GM10266 (cell line): ENCODE measurements around the gene FHL2.

Source experiments
- DNase-seq: peaks from one replicate; pipeline ENCODE4 v3.0.0; 2012; ENCODE audit errors: extremely low spot score
- CTCF ChIP-seq: IDR thresholded peaks from 2 replicates; pipeline ENCODE4 v1.5.1; 2012; ENCODE audit warnings: mild to moderate bottlenecking, low read depth; ENCODE audit not compliant: control insufficient read depth, insufficient read depth; ENCODE audit errors: missing control alignments

FHL2 gene

GRCh38 chr2:105377871-105378270 lies 21.0 kb downstream of the FHL2 start:
- DNase-seq: no peak
- no peak for TF ChIP-seq CTCF

- no peak for DNase-seq
- TF ChIP-seq CTCF: no peak
Observed at GRCh38 chr2:105376789-105377240, 22.0 kb downstream of the FHL2 start.

- TF ChIP-seq CTCF: no peak
- no peak for DNase-seq
Observed at GRCh38 chr2:105376010-105376409, 22.8 kb downstream of the FHL2 start.

- no peak for DNase-seq
- no peak for TF ChIP-seq CTCF
Observed at GRCh38 chr2:105375001-105375561, 23.8 kb downstream of the FHL2 start.

GRCh38 chr2:105373895-105374401 lies 24.9 kb downstream of the FHL2 start:
- peak; percentile 63 for DNase-seq
- no peak for TF ChIP-seq CTCF

- no peak for DNase-seq
- TF ChIP-seq CTCF: no peak
Observed at GRCh38 chr2:105373344-105373781, 25.5 kb downstream of the FHL2 start.

GRCh38 chr2:105371810-105372209 lies 27.0 kb downstream of the FHL2 start:
- TF ChIP-seq CTCF: no peak
- no peak for DNase-seq
